Aorta (tissue), 5 donors: ENCODE measurements around the gene CCR6. TPM values are rescaled to one million over a fixed set of nuclear protein-coding genes. Genes with fewer than 3 reads are reported as not detected.

Source experiments
- ATAC-seq: fragments of 200-7000 bp; cut with Tn5 transposase; one replicate; pipeline ENCODE4 v1.9.1; 2022; ENCODE audit warnings: moderate library complexity; ENCODE audit not compliant: low FRiP score
- DNase-seq, 2 donors: peaks; one replicate each; pipeline ENCODE4 v3.0.0-alpha.2; 2020
- H3K27ac ChIP-seq, 2 donors: one replicate each; pipeline ENCODE4 v1.5.1; 2013; ENCODE audit warnings: low read length in 2 of 2, mild to moderate bottlenecking in 2 of 2, moderate library complexity in 2 of 2, control low read depth in 1 of 2, inconsistent platforms in 1 of 2, low read depth in 1 of 2
- H3K27me3 ChIP-seq, 2 donors: one replicate each; pipeline ENCODE4 v1.6.1; 2013; ENCODE audit warnings: control low read depth in 1 of 2, low read length in 1 of 2, mild to moderate bottlenecking in 1 of 2, moderate library complexity in 1 of 2; ENCODE audit not compliant: insufficient read depth in 2 of 2, control insufficient read depth in 1 of 2
- H3K36me3 ChIP-seq, 2 donors: one replicate each; pipeline ENCODE4 v1.6.1; 2013; ENCODE audit warnings: control low read depth in 1 of 2, low read length in 1 of 2, mild to moderate bottlenecking in 1 of 2; ENCODE audit not compliant: insufficient read depth in 2 of 2, control insufficient read depth in 1 of 2
- H3K4me1 ChIP-seq, 2 donors: one replicate each; pipeline ENCODE4 v1.6.1; 2013; ENCODE audit warnings: low read length in 2 of 2, control low read depth in 1 of 2, mild to moderate bottlenecking in 1 of 2, moderate library complexity in 1 of 2; ENCODE audit not compliant: insufficient read depth in 2 of 2, control insufficient read depth in 1 of 2
- H3K4me3 ChIP-seq, 2 donors: one replicate each; pipeline ENCODE4 v1.5.1; 2013; ENCODE audit warnings: low read length in 2 of 2, control low read depth in 1 of 2, mild to moderate bottlenecking in 1 of 2
- H3K9me3 ChIP-seq: one replicate; pipeline ENCODE4 v1.6.1; 2013; ENCODE audit warnings: mild to moderate bottlenecking, low read length; ENCODE audit not compliant: control insufficient read depth
- WGBS, 2 donors: extraction: QIAGEN DNeasy Blood & Tissue Kit; methylation state at CpG; one replicate each; pipeline ENCODE4 v1.1.7; 2013; 5-methylcytosine and 5-hydroxymethylcytosine counted together
- intact Hi-C, 2 donors: fragments of 100-400 bp; cut with DNase I; formaldehyde crosslinking; loops; one replicate each; pipeline versions ENCODE4 v1.14.2 to v1.15.0; 2022
- polyA plus RNA-seq, 2 donors: library from polyadenylated mRNA; stranded (reverse); fragments of 200-250 nt; gene quantifications; one replicate each; pipeline ENCODE4 v1.2.3, GENCODE V29; 2013
- total RNA-seq, 2 donors: library from RNA; stranded (reverse); fragmentation: NEBNext Ultra II Directional; extraction: Animal tissue kit (Norgen Biotek cat#: 25700); gene quantifications; one replicate each; pipeline ENCODE4 v1.2.1, GENCODE V29; 2021
- donor health status: healthy with polysubstance abuse.
- donor health status: Bipolar disorder and iron deficiency.
- donor health status: DM: no; HTN: no; CAD: no.
- donor health status: DM: no; HTN: no; CAD: no.
- donor health status: DM: yes; HTN: yes; CAD: no.

CCR6 gene
- total and polyA plus RNA-seq, 4 donors, result 0.54 TPM; not detected in 3

- Histone ChIP-seq H3K4me3 (no peak overlapping the region), H3K36me3 (no peaks in the 10 kb centered on the region), H3K9me3 (peaks cover 3% of the 10 kb centered on the region), H3K27ac (no peak overlapping the region), H3K27me3 (no peaks in the 10 kb centered on the region), H3K4me1 (no peaks in the 10 kb centered on the region)
- DNase-seq (no peak), ATAC-seq (no peak)
- intact Hi-C loops, result no loop called here
- 86 to 89% methylated on average over 8 of the region's 8 CpGs for WGBS, 2 donors
Observed at GRCh38 chr6:167121335-167121841, 1.5 kb upstream of the CCR6 start.

DNA sequence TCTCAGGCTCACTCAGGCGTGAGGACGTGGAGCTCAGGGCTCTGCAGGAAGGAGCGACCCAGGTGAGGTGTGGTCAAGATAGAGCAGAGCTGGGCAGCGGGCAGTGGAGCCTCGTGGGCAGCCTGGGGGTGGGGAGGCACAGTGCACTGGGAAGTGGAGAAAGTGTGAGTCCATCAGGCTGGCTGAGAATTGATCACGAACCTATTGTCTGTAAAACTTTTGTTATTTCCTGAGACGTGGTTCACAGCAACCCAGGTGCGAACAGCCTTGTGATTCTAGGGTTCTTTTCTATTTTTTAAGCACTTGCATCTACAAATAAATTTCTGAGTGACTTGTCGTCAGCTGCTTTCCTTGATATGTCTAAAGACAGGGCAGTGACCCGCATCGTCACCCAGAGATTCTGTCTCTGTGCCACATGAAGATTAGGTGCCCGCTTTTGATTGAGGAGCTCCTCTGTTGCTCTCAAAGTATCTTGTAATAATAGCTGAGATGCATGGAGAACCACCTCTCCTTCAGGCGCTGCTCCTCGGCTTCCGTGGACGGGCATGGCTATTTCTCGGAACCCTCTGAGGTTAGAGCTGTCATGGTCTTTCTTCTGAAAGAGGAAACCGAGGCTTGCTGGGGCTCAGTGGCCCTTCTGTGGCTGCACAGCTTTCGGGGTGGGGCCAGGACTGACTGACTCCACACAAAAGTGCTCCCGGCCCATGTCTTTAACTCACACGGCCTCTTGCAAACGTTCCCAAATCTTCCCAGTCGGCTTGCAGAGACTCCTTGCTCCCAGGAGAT lies 662 bp upstream of the CCR6 start:
- H3K36me3 ChIP-seq, result no peaks in the 10 kb centered on the region

GRCh38 chr6:167124753-167125152 lies 1.9 kb downstream of the CCR6 start:
- WGBS, 2 donors, result 87 to 91% methylated on average over 5 of the region's 5 CpGs
- no peak for DNase-seq
- H3K27me3 ChIP-seq, result no peaks in the 10 kb centered on the region
- H3K36me3 ChIP-seq, result no peaks in the 10 kb centered on the region
- H3K4me1 ChIP-seq, result no peaks in the 10 kb centered on the region
- ATAC-seq, result no peak
- no peak overlapping the region for H3K27ac ChIP-seq
- peaks cover 3% of the 10 kb centered on the region for H3K9me3 ChIP-seq
- intact Hi-C loops, result no loop called here
- H3K4me3 ChIP-seq, result no peak overlapping the region

More for the DNA sequence above, 662 bp upstream of the CCR6 start:
- 84 to 85% methylated on average over 23 of the region's 23 CpGs for WGBS, 2 donors
- intact Hi-C loops, result no loop called here
- ATAC-seq (peak; percentile 31), DNase-seq (peak in 1 of 2 donors; percentile 67)
- Histone ChIP-seq H3K4me3 (no peak overlapping the region), H3K4me1 (no peaks in the 10 kb centered on the region), H3K27me3 (no peaks in the 10 kb centered on the region), H3K9me3 (peaks cover 3% of the 10 kb centered on the region), H3K27ac (no peak overlapping the region)

DNA sequence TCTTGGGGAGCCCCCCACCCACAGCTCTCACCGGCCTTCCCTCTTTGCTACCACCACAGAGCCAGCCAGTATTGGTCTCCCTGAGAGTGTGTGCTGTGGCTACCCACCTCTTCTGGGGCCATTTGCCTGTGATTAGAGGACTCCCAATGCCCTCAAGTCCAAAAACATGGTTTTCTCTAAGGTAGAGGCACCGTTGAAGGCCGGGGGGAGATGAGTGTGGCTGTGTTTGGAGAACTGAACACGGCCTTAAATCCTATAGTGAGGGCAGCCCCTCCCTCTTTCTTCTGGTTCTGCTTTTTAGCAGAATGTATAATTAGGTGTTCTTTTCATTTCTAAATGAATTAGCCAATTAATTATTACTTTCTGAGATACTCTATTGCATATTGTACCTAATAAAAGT lies 2.5 kb downstream of the CCR6 start:
- intact Hi-C loops, result no loop called here
- no peaks in the 10 kb centered on the region for H3K9me3 ChIP-seq
- H3K4me3 ChIP-seq, result no peak overlapping the region
- H3K36me3 ChIP-seq, result no peaks in the 10 kb centered on the region
- H3K27me3 ChIP-seq, result no peaks in the 10 kb centered on the region
- DNase-seq (no peak), ATAC-seq (no peak)
- 77 to 85% methylated on average over 4 of the region's 4 CpGs for WGBS, 2 donors
- H3K4me1 ChIP-seq, result no peaks in the 10 kb centered on the region
- H3K27ac ChIP-seq, result no peak overlapping the region

DNA sequence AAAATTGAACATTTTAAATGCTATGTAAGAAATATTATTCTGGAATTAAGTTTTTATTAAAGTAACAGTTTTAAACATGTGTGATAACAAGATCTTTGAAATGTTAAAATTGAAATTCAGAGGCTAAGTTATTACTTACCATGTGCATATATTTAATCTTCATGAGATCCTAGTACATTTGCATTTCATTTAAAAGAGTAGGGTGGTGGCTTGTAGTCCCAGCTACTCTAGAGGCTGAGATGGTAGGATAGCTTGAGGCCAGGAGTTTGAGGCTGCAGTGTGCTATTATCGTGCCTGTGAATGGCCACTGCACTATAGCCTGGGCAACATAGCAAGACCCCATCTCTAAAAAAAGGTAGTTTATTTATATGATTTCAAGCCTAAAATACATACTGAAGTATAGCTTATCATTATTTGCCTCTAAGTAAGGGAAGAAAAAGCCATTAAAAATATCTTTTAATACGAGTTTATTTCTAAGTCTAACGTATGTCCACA lies 3.0 kb downstream of the CCR6 start:
- Histone ChIP-seq H3K9me3 (no peaks in the 10 kb centered on the region), H3K36me3 (no peaks in the 10 kb centered on the region), H3K4me1 (no peaks in the 10 kb centered on the region), H3K4me3 (no peak overlapping the region), H3K27me3 (no peaks in the 10 kb centered on the region), H3K27ac (no peak overlapping the region)
- no peak for DNase-seq
- no peak for ATAC-seq
- intact Hi-C loops, result no loop called here
- 67 to 86% methylated on average over 3 of the region's 3 CpGs for WGBS, 2 donors

DNA sequence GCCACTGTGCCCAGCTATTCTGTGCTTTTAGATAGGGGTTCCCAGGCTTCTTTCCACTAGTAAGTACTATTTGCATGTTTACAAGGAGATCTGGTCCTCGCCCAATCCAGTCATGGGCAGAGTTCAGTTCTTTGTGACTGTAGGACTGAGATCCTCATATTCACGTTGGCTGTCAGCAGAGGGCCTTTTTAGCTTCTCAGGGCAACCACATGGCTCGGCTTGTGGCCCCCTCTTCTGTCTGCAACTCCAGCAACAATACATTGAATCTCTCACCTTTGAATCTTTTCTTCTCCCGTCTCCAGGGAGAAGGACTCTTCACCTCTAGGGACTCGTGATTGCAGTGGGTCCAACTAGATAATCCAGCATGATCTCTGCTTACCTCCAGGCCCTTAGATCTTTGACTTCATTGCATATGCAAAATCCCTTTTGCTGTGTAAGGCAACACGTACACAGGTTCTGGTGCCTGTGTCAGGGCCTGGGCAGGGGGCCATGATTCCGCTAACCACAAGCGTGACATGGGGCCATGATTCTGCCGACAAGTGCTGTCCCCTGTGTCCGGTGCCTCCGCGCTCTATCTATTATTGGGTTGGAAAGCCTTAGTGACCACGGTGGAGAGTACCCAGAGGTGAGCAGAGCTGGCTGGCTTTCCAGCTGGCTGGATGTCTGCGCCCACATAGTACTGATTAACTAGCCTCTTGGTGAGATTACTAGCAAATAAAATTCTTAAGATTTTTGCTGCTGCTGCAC lies 5.1 kb downstream of the CCR6 start:
- intact Hi-C loops, result no loop called here
- Histone ChIP-seq H3K27ac (no peak overlapping the region), H3K9me3 (no peaks in the 10 kb centered on the region), H3K36me3 (no peaks in the 10 kb centered on the region), H3K4me3 (no peak overlapping the region), H3K27me3 (no peaks in the 10 kb centered on the region), H3K4me1 (no peaks in the 10 kb centered on the region)
- DNase-seq (no peak), ATAC-seq (no peak)
- 85 to 90% methylated on average over 14 of the region's 14 CpGs for WGBS, 2 donors

DNA sequence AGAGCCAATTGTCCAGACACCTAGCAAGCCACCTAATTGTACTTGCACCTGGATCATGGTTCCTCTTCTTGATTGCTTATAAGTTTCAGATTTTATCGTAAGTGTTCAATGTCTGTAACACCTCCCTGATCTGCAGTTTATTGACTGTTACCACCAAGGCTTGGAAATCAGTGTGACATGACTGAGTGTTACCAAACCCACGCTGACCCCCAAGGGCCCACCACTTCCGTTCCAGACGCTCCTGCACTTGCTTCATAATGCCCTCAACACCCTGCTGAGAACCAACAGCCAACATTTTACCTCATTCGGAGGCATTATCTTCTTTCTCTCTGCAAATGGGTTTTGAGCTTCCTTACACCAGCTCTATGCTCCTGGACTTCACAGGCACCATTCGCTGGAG lies 6.3 kb downstream of the CCR6 start:
- no peak for DNase-seq
- H3K27me3 ChIP-seq, result no peaks in the 10 kb centered on the region
- intact Hi-C loops, result no loop called here
- H3K27ac ChIP-seq, result no peak overlapping the region
- WGBS, 2 donors, result 63 to 66% methylated on average over 6 of the region's 6 CpGs
- H3K4me1 ChIP-seq, result no peaks in the 10 kb centered on the region
- H3K4me3 ChIP-seq, result no peak overlapping the region
- no peaks in the 10 kb centered on the region for H3K36me3 ChIP-seq
- ATAC-seq, result no peak
- no peaks in the 10 kb centered on the region for H3K9me3 ChIP-seq

DNA sequence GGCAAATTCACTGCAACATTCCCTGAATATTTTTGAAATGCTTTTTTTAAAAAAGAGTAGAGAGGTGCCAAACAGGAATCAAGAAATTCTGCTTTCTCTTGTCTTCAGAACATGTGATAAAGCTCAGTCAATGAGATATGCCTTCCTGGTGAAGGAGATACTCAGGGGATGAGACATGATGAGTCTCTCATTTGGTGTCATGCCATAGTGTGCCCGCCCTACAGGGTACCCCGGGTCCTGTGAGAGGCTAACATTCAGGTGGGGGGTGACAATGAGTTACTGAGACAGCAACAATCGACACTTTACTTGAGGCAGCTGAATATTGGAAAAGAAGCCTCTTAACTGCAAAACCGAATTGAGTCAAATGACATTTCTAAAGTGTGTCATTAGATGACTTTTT lies 6.7 kb downstream of the CCR6 start:
- Histone ChIP-seq H3K4me1 (no peaks in the 10 kb centered on the region), H3K4me3 (no peak overlapping the region), H3K27ac (no peak overlapping the region), H3K36me3 (no peaks in the 10 kb centered on the region), H3K9me3 (no peaks in the 10 kb centered on the region), H3K27me3 (no peaks in the 10 kb centered on the region)
- intact Hi-C loops, result no loop called here
- DNase-seq, result no peak
- 81 to 83% methylated on average over 4 of the region's 4 CpGs for WGBS, 2 donors
- ATAC-seq, result no peak
